ENCODE results near the gene ASRGL1. TPM values are rescaled to one million over a fixed set of nuclear protein-coding genes. Genes with fewer than 3 reads are reported as not detected.

Gene ASRGL1
- total RNA-seq, 4 donors from 2014 or later = 10.9 to 133 (median 30.0) TPM

GRCh38 chr11:62438641-62439040 lies 101.4 kb downstream of the ASRGL1 start:
- no peaks in the 10 kb centered on the region for H3K36me3 ChIP-seq
- DNase-seq = no peak
- no peaks in the 10 kb centered on the region for H3K27me3 ChIP-seq
- intact Hi-C loops (cut with DNase I; ENCODE audit: low total_unique reads) = no loop called here
- no peak overlapping the region for H3K4me3 ChIP-seq
- no peak for TF ChIP-seq POLR2A (IDR thresholded peaks at IDR 0.05)
- TF ChIP-seq CTCF (IDR thresholded peaks at IDR 0.05) = no peak
- no peak overlapping the region for H3K27ac ChIP-seq
- H3K4me1 ChIP-seq = peaks cover 11 to 17% of the 10 kb centered on the region in 2 donors
- H3K9me3 ChIP-seq = no peaks in the 10 kb centered on the region

- DNase-seq = peak; percentile 77 to 78
- peaks cover 10 to 11% of the 10 kb centered on the region in 2 donors for H3K4me1 ChIP-seq
- intact Hi-C loops (cut with DNase I; ENCODE audit: low total_unique reads) = no loop called here
- no peak overlapping the region for H3K4me3 ChIP-seq
- H3K27ac ChIP-seq = peak overlapping the region; percentile 83 to 84
- no peaks in the 10 kb centered on the region for H3K27me3 ChIP-seq
- no peaks in the 10 kb centered on the region for H3K9me3 ChIP-seq
- H3K36me3 ChIP-seq = no peaks in the 10 kb centered on the region
- peak in 1 of 4 experiments; percentile 6 for TF ChIP-seq CTCF (IDR thresholded peaks at IDR 0.05)
- TF ChIP-seq POLR2A (IDR thresholded peaks at IDR 0.05) = no peak
Measured at GRCh38 chr11:62439785-62440602, 102.7 kb downstream of the ASRGL1 start.

Other genes with a start within 250 kb of the ASRGL1 start
- gene INCENP, start 213.4 kb upstream of the ASRGL1 start, total RNA-seq = 10 to 100 TPM in 2 of 4 donors, 1 to 10 TPM in 2; 7.4 to 27.1 (median 16.5) TPM
- gene SCGB1D1, start 147.2 kb upstream of the ASRGL1 start, total RNA-seq = not detected
- gene SCGB2A1, start 128.8 kb upstream of the ASRGL1 start, total RNA-seq = 1 to 10 TPM in 1 of 4 donors, not detected in 3; 8.8 TPM
- 1 to 10 TPM in 1 of 4 donors, not detected in 3; 1.9 TPM for gene SCGB1D2, start 95.2 kb upstream of the ASRGL1 start, total RNA-seq
- gene SCGB2A2, start 67.3 kb upstream of the ASRGL1 start, total RNA-seq = not detected
- 10 to 100 TPM in 1 of 4 donors, 1 to 10 TPM in 1, not detected in 2; 2.0 to 10.6 TPM for gene SCGB1D4, start 38.4 kb upstream of the ASRGL1 start, total RNA-seq
- gene SCGB1A1, start 81.6 kb downstream of the ASRGL1 start, total RNA-seq = not detected
- gene AHNAK, start 209.4 kb downstream of the ASRGL1 start, total RNA-seq = 1,000 to 10,000 TPM in 1 of 4 donors, 100 to 1,000 TPM in 3; 452 to 1,353 (median 779) TPM
- 1,000 to 10,000 TPM; 1,301 to 1,426 (median 1,363) TPM for gene EEF1G, start 236.4 kb downstream of the ASRGL1 start, total RNA-seq

Measured in uterus (tissue), 4 donors.